IPS-20b (cell line): ENCODE results near the gene PSD4.

ENCODE experiments used
- H3K27ac ChIP-seq: one replicate; pipeline ENCODE4 v1.5.1; 2013; ENCODE audit warnings: low read length
- H3K27me3 ChIP-seq: 2 replicates; pipeline ENCODE4 v1.6.1; 2013; ENCODE audit warnings: mild to moderate bottlenecking, low read length, inconsistent platforms; ENCODE audit not compliant: insufficient read depth
- H3K36me3 ChIP-seq: 2 replicates; pipeline ENCODE4 v1.6.1; 2013; ENCODE audit warnings: low read depth, mild to moderate bottlenecking, inconsistent platforms, low read length, moderate library complexity; ENCODE audit not compliant: insufficient read depth
- H3K4me1 ChIP-seq: 2 replicates; pipeline ENCODE4 v1.6.1; 2013; ENCODE audit warnings: mild to moderate bottlenecking, control low read depth, inconsistent platforms, low read length, moderate library complexity; ENCODE audit not compliant: insufficient read depth
- H3K4me3 ChIP-seq: 2 replicates; pipeline ENCODE4 v1.5.1; 2013; ENCODE audit warnings: mild to moderate bottlenecking, low read length, inconsistent platforms
- H3K9ac ChIP-seq: 2 replicates; pipeline ENCODE4 v1.6.1; 2013; ENCODE audit warnings: low read depth, mild to moderate bottlenecking, inconsistent platforms, low read length, moderate library complexity
- H3K9me3 ChIP-seq: 2 replicates; pipeline ENCODE4 v1.6.1; 2013; ENCODE audit warnings: mild to moderate bottlenecking, low read depth, low read length, inconsistent platforms; ENCODE audit not compliant: insufficient read depth

Gene PSD4

GRCh38 chr2:113133704-113134598, 39.8 kb upstream of the PSD4 start:
- Histone ChIP-seq H3K27ac (no peak overlapping the region), H3K4me1 (no peaks in the 10 kb centered on the region), H3K27me3 (no peaks in the 10 kb centered on the region), H3K36me3 (no peaks in the 10 kb centered on the region), H3K9me3 (no peaks in the 10 kb centered on the region), H3K9ac (no peak overlapping the region), H3K4me3 (no peak overlapping the region)

GRCh38 chr2:113134717-113135116, 39.1 kb upstream of the PSD4 start:
- no peaks in the 10 kb centered on the region for H3K27me3 ChIP-seq
- H3K36me3 ChIP-seq, result no peaks in the 10 kb centered on the region
- no peak overlapping the region for H3K4me3 ChIP-seq
- H3K4me1 ChIP-seq, result no peaks in the 10 kb centered on the region
- no peak overlapping the region for H3K27ac ChIP-seq
- no peak overlapping the region for H3K9ac ChIP-seq
- H3K9me3 ChIP-seq, result no peaks in the 10 kb centered on the region

- no peaks in the 10 kb centered on the region for H3K36me3 ChIP-seq
- no peak overlapping the region for H3K4me3 ChIP-seq
- H3K27ac ChIP-seq, result no peak overlapping the region
- H3K9ac ChIP-seq, result no peak overlapping the region
- H3K9me3 ChIP-seq, result no peaks in the 10 kb centered on the region
- no peaks in the 10 kb centered on the region for H3K27me3 ChIP-seq
- no peaks in the 10 kb centered on the region for H3K4me1 ChIP-seq
These were observed 38.5 kb upstream of the PSD4 start for GRCh38 chr2:113135317-113135716.

DNA sequence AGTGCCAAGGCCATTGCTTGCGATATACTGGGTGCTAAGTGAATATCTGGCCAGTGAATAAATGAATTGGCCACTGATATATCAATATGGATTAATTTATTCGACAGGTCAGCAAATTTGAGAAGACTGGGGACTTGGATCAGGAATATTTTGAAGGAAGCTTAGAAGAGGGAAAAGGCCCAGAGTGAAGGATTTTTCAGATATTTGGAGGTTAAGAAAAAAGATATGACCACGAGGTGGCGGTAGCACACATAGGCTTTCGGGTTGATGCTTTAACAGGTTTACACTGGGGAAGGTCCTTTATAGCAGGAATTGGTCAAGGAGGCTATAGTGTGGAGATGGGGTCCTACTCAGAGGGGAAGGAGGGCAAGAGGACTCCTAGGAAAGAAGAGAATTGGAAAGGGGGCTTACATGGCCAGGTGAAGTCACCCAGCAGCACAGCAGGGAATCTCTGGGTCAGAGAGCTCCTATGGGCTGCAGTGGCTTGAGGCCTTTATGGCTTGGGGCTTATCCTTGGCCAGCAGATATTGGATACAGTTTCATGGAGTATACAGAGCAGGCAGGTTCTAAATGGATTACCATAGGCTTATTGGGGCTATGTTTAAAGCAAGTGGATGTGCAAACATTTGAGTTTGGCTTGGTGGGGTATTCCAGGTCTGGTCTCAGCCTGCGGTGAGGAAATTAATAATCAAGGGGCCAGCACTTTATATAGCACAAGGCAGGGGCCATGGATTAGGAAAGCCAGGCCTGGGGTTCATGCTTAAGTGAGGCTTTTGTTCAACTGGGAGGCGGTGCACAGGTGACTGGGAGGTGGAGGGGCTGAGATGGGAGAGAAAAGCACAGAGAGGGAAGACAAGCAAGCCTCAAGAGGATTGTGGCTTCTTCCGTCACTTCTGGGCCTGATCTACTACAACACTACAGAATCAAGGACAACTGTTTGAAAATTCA, 36.7 kb upstream of the PSD4 start:
- no peaks in the 10 kb centered on the region for H3K4me1 ChIP-seq
- H3K9ac ChIP-seq, result no peak overlapping the region
- H3K27me3 ChIP-seq, result no peaks in the 10 kb centered on the region
- no peaks in the 10 kb centered on the region for H3K36me3 ChIP-seq
- no peak overlapping the region for H3K4me3 ChIP-seq
- no peaks in the 10 kb centered on the region for H3K9me3 ChIP-seq
- no peak overlapping the region for H3K27ac ChIP-seq

GRCh38 chr2:113137827-113138226, 35.9 kb upstream of the PSD4 start:
- no peaks in the 10 kb centered on the region for H3K9me3 ChIP-seq
- H3K27ac ChIP-seq, result no peak overlapping the region
- H3K27me3 ChIP-seq, result no peaks in the 10 kb centered on the region
- no peaks in the 10 kb centered on the region for H3K4me1 ChIP-seq
- no peaks in the 10 kb centered on the region for H3K36me3 ChIP-seq
- H3K4me3 ChIP-seq, result no peak overlapping the region
- no peak overlapping the region for H3K9ac ChIP-seq

GRCh38 chr2:113138428-113139322, 35.1 kb upstream of the PSD4 start:
- Histone ChIP-seq H3K27ac (no peak overlapping the region), H3K4me3 (no peak overlapping the region), H3K36me3 (no peaks in the 10 kb centered on the region), H3K4me1 (no peaks in the 10 kb centered on the region), H3K9ac (no peak overlapping the region), H3K9me3 (no peaks in the 10 kb centered on the region), H3K27me3 (no peaks in the 10 kb centered on the region)

DNA sequence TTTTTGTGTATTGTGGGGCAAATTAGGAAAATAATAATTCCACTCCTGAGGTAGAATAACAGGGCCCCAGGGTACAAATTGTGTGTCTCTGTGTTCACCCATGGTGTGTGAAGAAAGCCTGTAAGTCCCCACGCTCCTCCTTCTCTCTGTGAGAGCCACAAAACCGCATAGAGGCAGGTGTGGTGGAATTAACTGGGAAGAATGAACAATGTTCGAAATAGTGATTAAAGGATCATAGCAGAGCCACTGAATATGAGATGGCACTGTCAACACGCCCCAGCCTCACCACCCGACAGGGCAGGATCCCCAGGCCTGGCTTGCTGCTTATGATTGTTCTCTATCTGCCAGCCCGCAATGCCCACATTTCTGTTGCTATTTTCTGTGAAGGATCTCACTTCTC, 32.3 kb upstream of the PSD4 start:
- no peaks in the 10 kb centered on the region for H3K4me1 ChIP-seq
- H3K9ac ChIP-seq, result no peak overlapping the region
- no peaks in the 10 kb centered on the region for H3K9me3 ChIP-seq
- H3K27ac ChIP-seq, result no peak overlapping the region
- no peak overlapping the region for H3K4me3 ChIP-seq
- no peaks in the 10 kb centered on the region for H3K36me3 ChIP-seq
- H3K27me3 ChIP-seq, result no peaks in the 10 kb centered on the region

- no peak overlapping the region for H3K9ac ChIP-seq
- no peaks in the 10 kb centered on the region for H3K36me3 ChIP-seq
- H3K27me3 ChIP-seq, result no peaks in the 10 kb centered on the region
- H3K4me1 ChIP-seq, result no peaks in the 10 kb centered on the region
- H3K4me3 ChIP-seq, result no peak overlapping the region
- H3K9me3 ChIP-seq, result no peaks in the 10 kb centered on the region
- H3K27ac ChIP-seq, result no peak overlapping the region
These were observed 31.5 kb upstream of the PSD4 start for GRCh38 chr2:113142290-113142689.

DNA sequence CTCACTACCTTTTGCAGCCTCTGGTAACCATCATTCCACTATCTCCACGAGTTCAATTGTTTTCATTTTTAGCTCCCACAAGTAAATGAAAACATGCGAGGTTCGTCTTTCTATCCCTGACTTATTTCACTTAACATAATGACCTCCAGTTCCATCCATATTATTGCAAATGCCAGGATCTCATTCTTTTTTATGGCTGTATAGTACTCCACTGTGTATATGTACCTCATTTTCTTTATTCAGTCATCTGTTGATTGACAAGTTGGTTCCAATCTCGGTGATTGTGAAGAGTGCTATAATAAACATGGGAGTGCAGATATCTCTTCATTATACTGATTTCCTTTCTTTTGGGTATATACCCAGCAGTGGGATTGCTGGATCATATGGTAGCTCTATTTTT, 29.5 kb upstream of the PSD4 start:
- Histone ChIP-seq H3K9ac (no peak overlapping the region), H3K27ac (no peak overlapping the region), H3K4me3 (no peak overlapping the region), H3K4me1 (no peaks in the 10 kb centered on the region), H3K36me3 (no peaks in the 10 kb centered on the region), H3K27me3 (no peaks in the 10 kb centered on the region), H3K9me3 (no peaks in the 10 kb centered on the region)

DNA sequence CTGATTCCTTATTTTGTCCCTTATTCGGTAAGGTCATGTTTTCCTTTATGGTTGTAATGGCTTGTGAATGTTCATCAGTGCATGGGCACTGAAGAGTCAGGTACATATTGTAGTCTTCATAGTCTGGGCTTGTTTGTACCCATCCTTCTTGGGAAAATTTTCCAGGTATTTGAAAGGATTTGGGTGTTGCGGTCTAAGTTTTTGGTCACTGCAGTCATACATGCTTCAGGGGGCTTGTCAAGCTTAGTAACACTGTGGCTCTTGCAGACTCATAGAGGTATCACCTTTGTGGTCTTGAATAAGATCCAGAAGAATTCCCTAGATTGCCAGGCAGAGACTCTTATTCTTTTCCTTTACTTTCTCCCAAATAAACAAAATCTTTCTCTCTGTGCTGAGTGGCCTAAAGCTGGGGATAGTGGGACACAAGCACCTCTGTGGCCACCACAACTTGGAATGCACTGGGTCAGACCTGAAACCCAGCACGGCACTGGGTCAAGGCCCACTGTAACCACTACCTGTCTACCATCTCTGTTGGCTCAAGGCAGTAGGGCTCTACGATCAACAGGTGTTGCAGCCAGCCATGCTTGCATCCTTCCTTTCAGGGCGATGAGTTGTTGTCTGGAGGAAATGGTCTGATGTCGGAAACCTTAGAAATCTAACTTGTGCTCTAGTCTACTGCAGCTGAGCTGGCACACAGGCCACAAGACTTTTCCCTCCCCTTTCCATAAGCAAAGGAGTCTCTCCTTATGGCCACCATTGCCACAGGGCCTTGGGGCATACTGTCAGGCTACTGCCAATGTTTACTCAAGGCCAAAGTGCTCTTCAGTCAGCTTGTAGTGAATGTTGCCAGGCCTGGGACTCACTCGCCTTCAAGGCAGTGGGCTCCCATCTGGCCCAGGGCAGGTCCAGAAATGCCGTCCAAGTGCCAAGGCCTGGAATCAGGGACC, 24.9 kb upstream of the PSD4 start:
- Histone ChIP-seq H3K9ac (no peak overlapping the region), H3K27ac (no peak overlapping the region), H3K4me3 (no peak overlapping the region), H3K4me1 (no peaks in the 10 kb centered on the region), H3K36me3 (no peaks in the 10 kb centered on the region), H3K27me3 (no peaks in the 10 kb centered on the region), H3K9me3 (no peaks in the 10 kb centered on the region)
